Subcutaneous adipose tissue (tissue), 4 donors: Measurements from ENCODE around the gene MDFIC. TPM values are rescaled to one million over a fixed set of nuclear protein-coding genes. Genes with fewer than 3 reads are reported as not detected.

Source experiments
- CTCF ChIP-seq: fragments of 450-650 bp; IDR thresholded peaks from one replicate; pipeline ENCODE4 v1.5.1; 2016; ENCODE audit warnings: low read depth, mild to moderate bottlenecking, control low read depth, antibody characterized with exemption, moderate library complexity
- total RNA-seq, 4 donors: library from RNA; depleted of rRNA; stranded (reverse); fragments of >200 nt; gene quantifications; one replicate each; pipeline ENCODE4 v1.1.0, GENCODE V29; 2016

The MDFIC gene
- total RNA-seq, 4 donors from 2014 or later: 104 to 132 (median 123) TPM

- TF ChIP-seq CTCF: no peak
These were observed 118.2 kb downstream of the MDFIC start for GRCh38 chr7:115040057-115040456.

GRCh38 chr7:115040495-115040894 lies 118.6 kb downstream of the MDFIC start:
- no peak for TF ChIP-seq CTCF

GRCh38 chr7:115042596-115042995 lies 120.7 kb downstream of the MDFIC start:
- no peak for TF ChIP-seq CTCF

- no peak for TF ChIP-seq CTCF
These were observed 121.7 kb downstream of the MDFIC start for GRCh38 chr7:115043605-115044004.

GRCh38 chr7:115044224-115044623 lies 122.3 kb downstream of the MDFIC start:
- TF ChIP-seq CTCF: no peak

- no peak for TF ChIP-seq CTCF
These were observed 126.2 kb downstream of the MDFIC start for GRCh38 chr7:115047958-115048720.

- no peak for TF ChIP-seq CTCF
These were observed 130.8 kb downstream of the MDFIC start for GRCh38 chr7:115052706-115053105.
